NCI-H82 treated with DMSO at 0.1 percent for 48 hours (cell line): Measurements from ENCODE around the gene TNFRSF14.
A peak's percentile ranks its signal among the peaks of the same experiment; 100 is the strongest.

Experiments
- DNase-seq: peaks from one replicate; lab custom pipeline; 2025; ENCODE audit not compliant: unreplicated experiment; lab: John Stamatoyannopoulos, UW

Gene TNFRSF14

GRCh38 chr1:2523191-2523890 is 32.8 kb upstream of the TNFRSF14 start:
- DNase-seq = no peak

- DNase-seq = no peak
Observed at GRCh38 chr1:2523891-2524609, 32.1 kb upstream of the TNFRSF14 start.

- no peak for DNase-seq
Observed at GRCh38 chr1:2525572-2525919, 30.6 kb upstream of the TNFRSF14 start.

GRCh38 chr1:2525920-2526823 is 30.0 kb upstream of the TNFRSF14 start, which contains the start of gene PANK4:
Gene PANK4 (minus strand): TSS chr1:2526596. CDS start chr1:2526587, 9 bp downstream.
- DNase-seq = peak; percentile 84

GRCh38 chr1:2526824-2527555 is 29.2 kb upstream of the TNFRSF14 start:
- no peak for DNase-seq

- DNase-seq = no peak
Observed at GRCh38 chr1:2527556-2527860, 28.7 kb upstream of the TNFRSF14 start.

- no peak for DNase-seq
Observed at GRCh38 chr1:2528016-2528415, 28.2 kb upstream of the TNFRSF14 start.

- no peak for DNase-seq
Observed at GRCh38 chr1:2528611-2528965, 27.6 kb upstream of the TNFRSF14 start.

GRCh38 chr1:2528966-2529783 is 27.0 kb upstream of the TNFRSF14 start:
- no peak for DNase-seq

GRCh38 chr1:2529784-2530512 is 26.2 kb upstream of the TNFRSF14 start, which contains the start of gene HES5:
Gene HES5 (minus strand): TSS chr1:2530263. CDS start chr1:2530164, 99 bp downstream.
- DNase-seq = no peak

GRCh38 chr1:2530513-2531361 is 25.4 kb upstream of the TNFRSF14 start:
- DNase-seq = no peak

- no peak for DNase-seq
Observed at GRCh38 chr1:2532485-2533160, 23.5 kb upstream of the TNFRSF14 start.

- DNase-seq = no peak
Observed at GRCh38 chr1:2533365-2533764, 22.8 kb upstream of the TNFRSF14 start.

GRCh38 chr1:2534315-2534686 is 21.9 kb upstream of the TNFRSF14 start:
- no peak for DNase-seq

- DNase-seq = no peak
Observed at GRCh38 chr1:2534687-2535441, 21.3 kb upstream of the TNFRSF14 start.

GRCh38 chr1:2535455-2535854 is 20.7 kb upstream of the TNFRSF14 start:
- no peak for DNase-seq

GRCh38 chr1:2535981-2536380 is 20.2 kb upstream of the TNFRSF14 start:
- DNase-seq = no peak

- no peak for DNase-seq
Observed at GRCh38 chr1:2537784-2538115, 18.4 kb upstream of the TNFRSF14 start.
